Endothelial cell of umbilical vein (primary cell): ENCODE data around the gene CYCS. TPM values are rescaled to one million over a fixed set of nuclear protein-coding genes. Genes with fewer than 3 reads are reported as not detected.

Experiments
- BruUV-seq: library from RNA; stranded (reverse); fragments of 400-500 nt; replicated peaks from 2 replicates; lab custom pipeline; 2021; lab: Mats Ljungman, UMichigan
- CTCF ChIA-PET: fragments of 300-600, 350-600 bp; sonication (Branson Sonifier 250); formaldehyde crosslinking; loops from one replicate; lab custom pipeline; 2021; ENCODE audit warnings: antibody characterized with exemption, inconsistent platforms; lab: Charles Lee
- POLR2A ChIA-PET: fragments of 300-600, 350-600 bp; sonication (Branson Sonifier 250); formaldehyde crosslinking; loops from one replicate; lab custom pipeline; 2021; ENCODE audit warnings: antibody characterized with exemption, inconsistent platforms; lab: Charles Lee
- DNase-seq: peaks from one replicate; pipeline ENCODE4 v3.0.0-alpha.2; 2011; ENCODE audit warnings: low read depth, low spot score
- FAIRE-seq: peaks from 2 replicates; lab custom pipeline; 2011; peaks lifted over from hg19 to GRCh38; lab: Jason Lieb, UNC
- H2AFZ ChIP-seq: 2 replicates; pipeline ENCODE4 v1.6.0; 2012; ENCODE audit warnings: low read depth, low read length, control low read depth, inconsistent platforms
- H3K27ac ChIP-seq: 2 replicates; pipeline ENCODE4 v1.5.1; 2011; ENCODE audit warnings: low read depth, mild to moderate bottlenecking, control low read depth, low read length, moderate library complexity; ENCODE audit not compliant: insufficient read depth
- H3K27me3 ChIP-seq, 2 experiments: 2 replicates each; pipeline versions ENCODE4 v1.6.0 to v1.6.1; 2011; ENCODE audit warnings: low read length in 2 of 2, mixed read lengths in 1 of 2; ENCODE audit not compliant: control insufficient read depth in 2 of 2, insufficient read depth in 2 of 2
- H3K36me3 ChIP-seq, 2 experiments: 2 replicates in 1 of 2; 3 replicates in 1 of 2; pipeline ENCODE4 v1.5.1; 2011; ENCODE audit warnings: low read length in 2 of 2, mild to moderate bottlenecking in 1 of 2, moderate library complexity in 1 of 2; ENCODE audit not compliant: control insufficient read depth in 2 of 2, insufficient read depth in 2 of 2; ENCODE audit errors: extremely low read depth in 1 of 2
- H3K4me1 ChIP-seq: 3 replicates; pipeline ENCODE4 v1.5.1; 2011; ENCODE audit warnings: mild to moderate bottlenecking, low read length; ENCODE audit not compliant: control insufficient read depth, insufficient read depth; ENCODE audit errors: extremely low read depth
- H3K4me2 ChIP-seq: 2 replicates; pipeline ENCODE4 v1.6.1; 2011; ENCODE audit warnings: low read length, control low read depth, mixed read lengths; ENCODE audit not compliant: insufficient read depth
- H3K4me3 ChIP-seq, 3 experiments: fragments of 200-600 bp in 1 of 3; sonication (generic), shearing (Covaris generic) in 1 of 3; replicated peaks in 1 of 3; 2 replicates each; pipeline ENCODE4 v1.5.1; 2011 to 2016; ENCODE audit warnings: control low read depth in 3 of 3, low read length in 3 of 3, mild to moderate bottlenecking in 2 of 3, inconsistent platforms in 1 of 3, low read depth in 1 of 3, moderate library complexity in 1 of 3; ENCODE audit not compliant: insufficient read depth in 1 of 3
- H3K79me2 ChIP-seq: 2 replicates; pipeline ENCODE4 v1.6.0; 2012; ENCODE audit warnings: low read length, inconsistent platforms; ENCODE audit not compliant: control insufficient read depth, insufficient read depth
- H3K9ac ChIP-seq: replicated peaks from 2 replicates; pipeline ENCODE3; 2011; ENCODE audit warnings: low read length, control low read depth; ENCODE audit not compliant: insufficient read depth; ENCODE audit errors: extremely low read depth
- H3K9me1 ChIP-seq: replicated peaks from 3 replicates; pipeline ENCODE4 v1.6.0; 2011; ENCODE audit warnings: mild to moderate bottlenecking, low read length; ENCODE audit not compliant: control insufficient read depth, insufficient read depth; ENCODE audit errors: extremely low read depth
- H3K9me3 ChIP-seq: replicated peaks from 2 replicates; pipeline ENCODE4 v1.5.1; 2012; ENCODE audit warnings: low read length, inconsistent platforms; ENCODE audit not compliant: control insufficient read depth, insufficient read depth
- H4K20me1 ChIP-seq: replicated peaks from 2 replicates; pipeline ENCODE3; 2011; ENCODE audit warnings: mild to moderate bottlenecking, low read length; ENCODE audit not compliant: control insufficient read depth, insufficient read depth; ENCODE audit errors: extremely low read depth
- EZH2 ChIP-seq: IDR thresholded peaks from 2 replicates; pipeline ENCODE4 v1.6.1; 2012; ENCODE audit warnings: borderline replicate concordance, low read depth, mild to moderate bottlenecking, moderate library complexity, low read length, inconsistent platforms; ENCODE audit not compliant: severe bottlenecking
- FOS ChIP-seq: IDR thresholded peaks from 2 replicates; pipeline ENCODE4 v1.6.1; 2011; ENCODE audit warnings: mild to moderate bottlenecking, low read length, moderate library complexity, borderline replicate concordance; ENCODE audit not compliant: insufficient read depth
- GATA2 ChIP-seq: IDR thresholded peaks from 2 replicates; pipeline ENCODE4 v1.7.0; 2011; ENCODE audit warnings: low read depth, mild to moderate bottlenecking, moderate library complexity, mixed read lengths, low read length; ENCODE audit not compliant: insufficient read length, insufficient read depth
- JUN ChIP-seq: IDR thresholded peaks from 2 replicates; pipeline ENCODE4 v1.6.1; 2011; ENCODE audit warnings: borderline replicate concordance, low read depth; ENCODE audit not compliant: insufficient read length, insufficient read depth
- MYC ChIP-seq: IDR thresholded peaks from one replicate; pipeline ENCODE4 v1.6.1; 2011; ENCODE audit warnings: mild to moderate bottlenecking, low read depth, low read length
- POLR2A ChIP-seq: IDR thresholded peaks from 2 replicates; pipeline ENCODE4 v1.6.1; 2012; ENCODE audit warnings: low read depth, mild to moderate bottlenecking, control low read depth, low read length
- POLR2AphosphoS5 ChIP-seq: IDR thresholded peaks from 2 replicates; pipeline ENCODE4 v1.6.1; 2012; ENCODE audit warnings: low read depth, mild to moderate bottlenecking, control low read depth, low read length, moderate library complexity; ENCODE audit not compliant: insufficient read depth
- dilution Hi-C: fragments of 300-500 bp; cut with MboI; formaldehyde crosslinking; loops from one replicate; pipeline ENCODE4 v1.15.0; 2019; ENCODE audit warnings: low sequenced_read_pairs; ENCODE audit not compliant: extremely low pct_ligation_motif_present
- intact Hi-C: fragments of 100-400 bp; cut with micrococcal nuclease; formaldehyde crosslinking; loops from one replicate; pipeline ENCODE4 v1.10.0; 2022
- polyA plus RNA-seq, 4 experiments: library from polyadenylated mRNA; depleted of rRNA in 3 of 4; stranded (reverse) in 3 of 4; unstranded in 1 of 4; fragments of >200 nt; gene quantifications; 2 replicates each; pipeline versions ENCODE4 v1.2.1 to v1.2.3, GENCODE V29; 2011 to 2012; ENCODE audit warnings: missing spikeins in 1 of 4
- total RNA-seq: library from RNA; stranded (reverse); gene quantifications from 2 replicates; pipeline ENCODE4 v1.2.3, GENCODE V29; 2021
- TF ChIP-seq, protein P1 (sequence below), 2 donors: IDR thresholded peaks; 1 replicate in 1 of 2; 2 replicates in 1 of 2; pipeline ENCODE4 v1.5.1; 2011; ENCODE audit warnings: low read length in 2 of 2, mild to moderate bottlenecking in 2 of 2, moderate library complexity in 2 of 2, control low read depth in 1 of 2, inconsistent platforms in 1 of 2, low read depth in 1 of 2; ENCODE audit not compliant: insufficient read depth in 1 of 2; ENCODE audit errors: extremely low read depth in 1 of 2
- TF ChIP-seq, protein P2 (sequence below): IDR thresholded peaks from 2 replicates; pipeline ENCODE4 v1.6.1; 2011; ENCODE audit not compliant: insufficient read depth, insufficient read length

CYCS gene
- total and polyA plus RNA-seq, 2 donors (not counting 3 experiments of a cell fraction or from before 2014, with no cell fraction given) = 21.4 to 134 TPM

DNA sequence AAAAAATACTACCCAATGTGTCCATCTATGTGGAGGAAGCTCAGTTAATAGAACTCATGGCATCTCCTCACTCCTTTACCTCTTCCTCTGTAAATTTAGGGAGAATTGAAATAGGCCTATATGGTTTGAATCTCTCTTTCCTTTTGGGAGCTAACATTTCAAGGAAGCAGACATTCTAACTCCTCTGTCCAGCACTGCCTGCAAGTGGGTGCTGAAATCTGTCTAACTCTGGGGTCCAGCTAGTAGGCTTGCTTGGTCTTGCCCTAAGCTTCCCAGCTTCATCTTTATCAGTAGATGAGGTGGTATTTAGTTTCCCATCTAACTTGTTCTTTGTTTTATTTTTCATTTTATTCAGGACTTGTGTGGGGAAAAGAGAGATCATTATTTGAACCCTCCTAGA is 23.2 kb downstream of the CYCS start:
- no peak for FAIRE-seq
- Histone ChIP-seq H3K9me3 (no peaks in the 10 kb centered on the region), H4K20me1 (no peaks in the 10 kb centered on the region), H3K79me2 (no peaks in the 10 kb centered on the region), H3K4me1 (no peaks in the 10 kb centered on the region), H3K27ac (no peak overlapping the region), H3K4me3 (no peak overlapping the region), H3K9me1 (no peaks in the 10 kb centered on the region), H3K4me2 (no peak overlapping the region), H3K36me3 (no peaks in the 10 kb centered on the region), H2AFZ (no peak overlapping the region), H3K9ac (no peak overlapping the region), H3K27me3 (peaks cover 0 to 4% of the 10 kb centered on the region in 2 experiments)
- BruUV-seq = no TSS peak
- POLR2A ChIA-PET = no interaction called here
- no peak for DNase-seq
- CTCF ChIA-PET = interaction anchor here (0.7 to 5.1 kb wide), 3 partner anchors 9 to 443 kb away, joined by 3 to 56 read pairs (median 5); no protein-coding TSS in a partner anchor
- intact Hi-C loops (no loop called here), dilution Hi-C loops (no loop called here)
- TF ChIP-seq GATA2 = no peak
- no peak for TF ChIP-seq POLR2A
- TF ChIP-seq, protein P1, sequence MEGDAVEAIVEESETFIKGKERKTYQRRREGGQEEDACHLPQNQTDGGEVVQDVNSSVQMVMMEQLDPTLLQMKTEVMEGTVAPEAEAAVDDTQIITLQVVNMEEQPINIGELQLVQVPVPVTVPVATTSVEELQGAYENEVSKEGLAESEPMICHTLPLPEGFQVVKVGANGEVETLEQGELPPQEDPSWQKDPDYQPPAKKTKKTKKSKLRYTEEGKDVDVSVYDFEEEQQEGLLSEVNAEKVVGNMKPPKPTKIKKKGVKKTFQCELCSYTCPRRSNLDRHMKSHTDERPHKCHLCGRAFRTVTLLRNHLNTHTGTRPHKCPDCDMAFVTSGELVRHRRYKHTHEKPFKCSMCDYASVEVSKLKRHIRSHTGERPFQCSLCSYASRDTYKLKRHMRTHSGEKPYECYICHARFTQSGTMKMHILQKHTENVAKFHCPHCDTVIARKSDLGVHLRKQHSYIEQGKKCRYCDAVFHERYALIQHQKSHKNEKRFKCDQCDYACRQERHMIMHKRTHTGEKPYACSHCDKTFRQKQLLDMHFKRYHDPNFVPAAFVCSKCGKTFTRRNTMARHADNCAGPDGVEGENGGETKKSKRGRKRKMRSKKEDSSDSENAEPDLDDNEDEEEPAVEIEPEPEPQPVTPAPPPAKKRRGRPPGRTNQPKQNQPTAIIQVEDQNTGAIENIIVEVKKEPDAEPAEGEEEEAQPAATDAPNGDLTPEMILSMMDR (IDR thresholded peaks at IDR 0.05; ENCODE audit: extremely low read depth in 1 of 2, insufficient read depth in 1 of 2, low read depth in 1 of 2, low read length in 2 of 2) = no peak
- TF ChIP-seq, protein P2, sequence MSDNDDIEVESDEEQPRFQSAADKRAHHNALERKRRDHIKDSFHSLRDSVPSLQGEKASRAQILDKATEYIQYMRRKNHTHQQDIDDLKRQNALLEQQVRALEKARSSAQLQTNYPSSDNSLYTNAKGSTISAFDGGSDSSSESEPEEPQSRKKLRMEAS = no peak
- TF ChIP-seq MYC = no peak
- TF ChIP-seq EZH2 = no peak
- TF ChIP-seq POLR2AphosphoS5 = no peak
- no peak for TF ChIP-seq JUN
- TF ChIP-seq FOS = no peak
